Epithelial cell of alveolus of lung (primary cell): ENCODE measurements around the gene SMAD3. TPM values are rescaled to one million over a fixed set of nuclear protein-coding genes. Genes with fewer than 3 reads are reported as not detected.

Source experiments
- total RNA-seq: library from RNA; depleted of rRNA; stranded (reverse); fragments of >200 nt; gene quantifications from 2 replicates; pipeline ENCODE4 v1.2.1, GENCODE V29; 2015

The SMAD3 gene
- total RNA-seq, result 66.0 and 93.1 TPM in 2 replicates

GRCh38 chr15:67065531-67066005, at the start of gene SMAD3:
TSS of gene SMAD3 (plus strand) at chr15:67065602. CDS start at chr15:67066155, 553 bp downstream.

Other genes with a start within 250 kb of the SMAD3 start
- gene AAGAB, start 189.1 kb downstream of the SMAD3 start, total RNA-seq, result 30.4 and 33.4 TPM in 2 replicates
- 0.08 and 1.8 TPM in 2 replicates for gene IQCH, start 189.2 kb downstream of the SMAD3 start, total RNA-seq